Lower leg skin (tissue), 4 donors: ENCODE results near the gene LCLAT1. TPM values are rescaled to one million over a fixed set of nuclear protein-coding genes. Genes with fewer than 3 reads are reported as not detected.

Experiments
- DNase-seq, 2 donors: peaks; one replicate each; pipeline ENCODE4 v3.0.0-alpha.2; 2019; ENCODE audit warnings: low spot score in 2 of 2
- H3K4me3 ChIP-seq: fragments of 200-600 bp; sonication (generic); 2 replicates; pipeline ENCODE4 v1.5.1; 2017; ENCODE audit warnings: mild to moderate bottlenecking, low read depth; ENCODE audit not compliant: poor library complexity, severe bottlenecking
- POLR2A ChIP-seq, 2 donors: fragments of 450-650 bp; IDR thresholded peaks; one replicate each; pipeline ENCODE4 v1.6.1; 2016 to 2017; ENCODE audit warnings: antibody characterized with exemption in 2 of 2, mild to moderate bottlenecking in 1 of 2, moderate library complexity in 1 of 2
- WGBS, 2 donors: methylation state at CpG; one replicate each; pipeline ENCODE4 v1.1.5; 2018; 5-methylcytosine and 5-hydroxymethylcytosine counted together
- intact Hi-C: fragments of 100-400 bp; cut with DNase I; formaldehyde crosslinking; loops from one replicate; pipeline ENCODE4 v1.15.0; 2023; ENCODE audit warnings: low total_unique reads
- total RNA-seq, 4 donors: library from RNA; depleted of rRNA; stranded (reverse); fragments of >200 nt; gene quantifications; one replicate each; pipeline ENCODE4 v1.1.0, GENCODE V29; 2016
- TF ChIP-seq, protein P1 (sequence below), 3 donors: fragments of 450-650 bp; IDR thresholded peaks; one replicate each; pipeline ENCODE4 v1.5.1; 2016; ENCODE audit warnings: antibody characterized with exemption in 3 of 3, mild to moderate bottlenecking in 3 of 3, moderate library complexity in 2 of 3

LCLAT1 gene
- total RNA-seq, 4 donors from 2014 or later, result 5.2 to 19.1 (median 12.0) TPM

GRCh38 chr2:30480703-30481322, 33.8 kb downstream of the LCLAT1 start:
- DNase-seq, result no peak
- 87 to 88% methylated on average over 6 of the region's 6 CpGs for WGBS, 2 donors
- TF ChIP-seq, protein P1, sequence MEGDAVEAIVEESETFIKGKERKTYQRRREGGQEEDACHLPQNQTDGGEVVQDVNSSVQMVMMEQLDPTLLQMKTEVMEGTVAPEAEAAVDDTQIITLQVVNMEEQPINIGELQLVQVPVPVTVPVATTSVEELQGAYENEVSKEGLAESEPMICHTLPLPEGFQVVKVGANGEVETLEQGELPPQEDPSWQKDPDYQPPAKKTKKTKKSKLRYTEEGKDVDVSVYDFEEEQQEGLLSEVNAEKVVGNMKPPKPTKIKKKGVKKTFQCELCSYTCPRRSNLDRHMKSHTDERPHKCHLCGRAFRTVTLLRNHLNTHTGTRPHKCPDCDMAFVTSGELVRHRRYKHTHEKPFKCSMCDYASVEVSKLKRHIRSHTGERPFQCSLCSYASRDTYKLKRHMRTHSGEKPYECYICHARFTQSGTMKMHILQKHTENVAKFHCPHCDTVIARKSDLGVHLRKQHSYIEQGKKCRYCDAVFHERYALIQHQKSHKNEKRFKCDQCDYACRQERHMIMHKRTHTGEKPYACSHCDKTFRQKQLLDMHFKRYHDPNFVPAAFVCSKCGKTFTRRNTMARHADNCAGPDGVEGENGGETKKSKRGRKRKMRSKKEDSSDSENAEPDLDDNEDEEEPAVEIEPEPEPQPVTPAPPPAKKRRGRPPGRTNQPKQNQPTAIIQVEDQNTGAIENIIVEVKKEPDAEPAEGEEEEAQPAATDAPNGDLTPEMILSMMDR (IDR thresholded peaks at IDR 0.05), result no peak
- no peak for TF ChIP-seq POLR2A (IDR thresholded peaks at IDR 0.05)

DNA sequence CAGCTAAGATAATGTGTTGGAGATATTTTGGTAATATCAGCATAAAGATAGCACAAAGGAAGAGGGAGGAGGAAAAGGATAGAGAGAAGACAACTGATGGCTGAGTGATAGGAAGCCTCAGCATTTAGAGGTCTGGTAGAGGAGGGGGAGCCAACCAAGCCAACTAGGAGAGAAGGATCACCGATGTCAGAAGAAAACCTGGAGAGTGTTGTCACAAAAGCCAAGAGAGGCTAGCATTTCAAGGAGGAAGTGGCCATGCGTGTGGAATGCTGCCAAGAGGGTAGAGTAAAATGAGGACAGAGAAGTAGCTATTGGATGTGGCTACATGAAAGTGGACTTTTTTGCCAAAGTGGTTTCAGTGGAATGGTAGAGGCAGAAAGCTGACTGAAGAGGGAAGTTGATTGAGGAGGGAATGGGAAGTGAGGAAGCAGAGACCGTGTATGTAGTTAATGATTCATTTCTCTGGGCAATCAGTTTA, 34.3 kb downstream of the LCLAT1 start:
- no peak overlapping the region for H3K4me3 ChIP-seq
- peak in 1 of 2 donors; percentile 27 for DNase-seq
- TF ChIP-seq, protein P1 (IDR thresholded peaks at IDR 0.05), result no peak
- TF ChIP-seq POLR2A (IDR thresholded peaks at IDR 0.05), result no peak
- intact Hi-C loops, result no loop called here
- 78 to 81% methylated on average over 3 of the region's 3 CpGs for WGBS, 2 donors

More at GRCh38 chr2:30480703-30481322, 33.8 kb downstream of the LCLAT1 start:
- intact Hi-C loops, result no loop called here
- H3K4me3 ChIP-seq, result no peak overlapping the region

DNA sequence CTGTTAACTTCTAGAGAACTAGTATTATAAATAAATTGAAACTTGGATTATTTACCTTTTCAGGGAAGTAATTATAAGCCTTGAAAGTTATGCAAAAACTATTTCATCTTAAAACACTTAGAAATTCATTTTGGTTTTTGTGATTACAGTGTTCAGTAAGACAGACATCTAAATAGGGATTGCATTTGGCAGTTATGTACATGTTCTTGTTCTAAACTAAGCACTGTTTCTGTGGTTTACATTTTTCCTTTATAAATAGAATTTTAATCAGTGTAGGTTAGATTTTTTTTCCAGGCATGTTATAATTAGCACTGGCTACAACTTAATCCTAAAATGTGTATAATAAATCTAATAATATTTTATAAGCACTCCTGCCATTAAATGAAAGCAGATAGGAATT, 35.0 kb downstream of the LCLAT1 start:
- DNase-seq, result no peak
- TF ChIP-seq POLR2A (IDR thresholded peaks at IDR 0.05), result no peak
- TF ChIP-seq, protein P1 (IDR thresholded peaks at IDR 0.05), result no peak
- intact Hi-C loops, result no loop called here
- H3K4me3 ChIP-seq, result no peak overlapping the region

DNA sequence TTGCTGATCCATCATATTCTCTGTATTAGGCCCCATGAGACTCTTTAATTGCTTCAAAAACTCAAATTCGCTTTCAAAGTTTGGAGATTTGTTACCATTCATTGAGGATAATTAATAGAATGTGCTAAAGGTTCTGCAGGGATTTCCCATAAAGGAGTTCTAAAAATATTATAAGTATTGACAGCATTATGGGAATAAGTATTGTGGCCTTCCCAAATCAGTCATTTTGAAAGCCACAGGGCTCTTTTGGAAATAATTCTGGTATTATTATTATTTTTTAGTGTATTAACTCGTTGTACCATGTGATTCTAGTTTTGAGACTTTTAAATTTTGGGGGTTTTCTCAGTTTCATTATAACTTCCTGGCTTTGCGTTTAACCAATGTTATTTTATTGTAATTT, 37.1 kb downstream of the LCLAT1 start:
- no peak overlapping the region for H3K4me3 ChIP-seq
- TF ChIP-seq POLR2A (IDR thresholded peaks at IDR 0.05), result no peak
- TF ChIP-seq, protein P1 (IDR thresholded peaks at IDR 0.05), result no peak
- no peak for DNase-seq
- 80 to 82% methylated on average over 3 of the region's 3 CpGs for WGBS, 2 donors
- intact Hi-C loops, result no loop called here

GRCh38 chr2:30484995-30485394, 37.9 kb downstream of the LCLAT1 start:
- intact Hi-C loops, result no loop called here
- H3K4me3 ChIP-seq, result no peak overlapping the region
- TF ChIP-seq, protein P1 (IDR thresholded peaks at IDR 0.05), result no peak
- no peak for TF ChIP-seq POLR2A (IDR thresholded peaks at IDR 0.05)
- DNase-seq, result no peak
- 82 to 91% methylated on average over 4 of the region's 4 CpGs for WGBS, 2 donors

DNA sequence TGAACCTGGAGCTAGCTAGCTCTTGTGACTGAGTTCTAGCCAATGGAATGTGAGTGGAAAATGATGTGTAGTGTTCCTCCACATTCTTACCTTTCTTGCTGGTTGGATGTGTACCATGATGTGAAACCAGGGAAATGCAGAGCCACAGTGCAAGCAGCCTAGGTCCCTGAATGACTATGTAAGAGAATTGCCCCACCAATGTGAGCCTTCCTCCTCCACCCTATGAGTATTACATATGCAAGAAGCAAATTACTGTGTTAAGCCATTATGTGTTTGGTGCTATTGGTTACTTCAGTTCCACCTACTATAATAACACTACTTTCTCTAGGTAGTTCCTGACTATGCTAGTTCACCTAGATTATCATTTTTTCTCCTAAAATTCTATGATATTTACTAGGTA, 39.6 kb downstream of the LCLAT1 start:
- no peak for DNase-seq
- no peak for TF ChIP-seq POLR2A (IDR thresholded peaks at IDR 0.05)
- TF ChIP-seq, protein P1 (IDR thresholded peaks at IDR 0.05), result no peak
- no peak overlapping the region for H3K4me3 ChIP-seq
- intact Hi-C loops, result no loop called here
